ENCODE data around the gene TLL2. TPM values are rescaled to one million over a fixed set of nuclear protein-coding genes. Genes with fewer than 3 reads are reported as not detected.

The TLL2 gene
- total RNA-seq (2022): 0.14 TPM in 1 of 2 replicates, not detected in the other
- percentile 21 among the genes with signal in this experiment for Bru-seq, nascent RNA
- BruChase-seq, experiment 1, labeled RNA remaining after a 2-hour chase: percentile 26 among the genes with signal in this experiment
- BruChase-seq, experiment 2, labeled RNA remaining after a 6-hour chase: percentile 26 among the genes with signal in this experiment
- long read RNA-seq: 0 reads

DNA sequence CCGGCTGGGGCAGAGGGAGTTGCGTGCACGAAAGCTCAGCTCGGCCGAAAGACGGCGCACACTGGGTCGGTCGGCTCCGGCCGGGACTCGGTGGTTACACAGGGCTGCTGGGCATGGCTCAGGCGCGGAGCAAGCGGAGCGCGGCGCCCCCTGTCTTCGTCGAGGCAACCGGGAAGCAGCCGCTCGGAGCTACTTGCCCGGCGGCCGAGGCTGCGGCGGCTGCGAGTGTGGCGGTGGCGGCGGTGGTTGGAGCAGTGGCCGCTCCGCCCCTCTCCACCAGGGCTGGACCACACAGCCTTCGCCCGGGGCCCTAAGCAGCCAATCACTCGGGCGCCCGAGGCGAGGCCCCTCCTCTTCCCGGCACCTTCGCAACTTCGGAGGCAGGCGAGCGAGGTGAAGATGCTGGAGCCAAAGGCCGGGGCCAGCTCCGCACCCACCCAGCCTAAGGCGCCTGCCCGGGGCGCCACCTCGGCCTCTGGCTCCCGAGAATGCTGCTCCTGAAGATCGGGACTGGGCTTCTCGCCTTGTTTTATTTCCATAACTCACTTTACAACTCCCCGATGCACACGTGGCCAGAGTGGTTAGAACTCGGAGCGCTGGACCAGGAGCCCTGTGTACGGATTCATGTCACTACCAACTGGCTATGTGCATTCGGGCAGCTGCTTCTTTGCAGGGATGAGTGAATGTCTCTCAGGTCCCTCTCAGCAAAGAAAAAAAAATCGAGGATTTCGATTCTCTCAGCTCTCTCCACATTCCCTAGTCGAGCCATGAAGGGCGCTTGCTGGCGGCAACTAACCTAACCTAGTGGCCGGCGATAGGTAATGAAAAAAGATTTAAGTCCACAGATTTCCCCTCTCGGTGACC, at the start of gene TLL2:
Gene TLL2, minus strand, starts transcription at position 229 of the 864 bp plus-strand sequence. CDS start 241 bp downstream, outside the sequence.
- H3K4me3 Mint-ChIP-seq (ENCODE audit: unreplicated experiment): peak within 1 kb of the TSS; percentile 82
- H3K36me3 Mint-ChIP-seq (ENCODE audit: insufficient read depth, unreplicated experiment): peaks cover 25% of the 10 kb centered on the region
- Histone ChIP-seq H3K4me1 (peaks cover 3% of the 10 kb centered on the region; the same call in 1 of the 2 replicates), H3K9me3 (no peaks in the 10 kb centered on the region), H3K36me3 (ENCODE audit: control insufficient read depth, insufficient read depth, low read length) (no peaks in the 10 kb centered on the region), H3K27me3 (replicated peaks; ENCODE audit: control insufficient read depth, insufficient read depth, low read length) (no peaks in the 10 kb centered on the region; the same call in 1 of the 2 replicates), H3K4me3 (ENCODE audit: low read depth, low read length) (peak within 1 kb of the TSS; percentile 71)
- BruUV-seq (replicated peaks): no TSS peak
- no peak within 1 kb of the TSS for H3K27ac Mint-ChIP-seq (ENCODE audit: unreplicated experiment)
- H3K9me3 Mint-ChIP-seq (ENCODE audit: unreplicated experiment): no peaks in the 10 kb centered on the region
- no peaks in the 10 kb centered on the region for H3K4me1 Mint-ChIP-seq (ENCODE audit: low read depth, unreplicated experiment)
- DNase-seq: peak; percentile 94 to 96
- CTCF ChIA-PET: interaction anchor here (0.5 to 2.7 kb wide), 23 partner anchors 10 to 911 kb away, joined by 3 to 20 read pairs (median 4); partner anchors contain the start of gene TM9SF3
- peaks cover 4% of the 10 kb centered on the region for H3K27me3 Mint-ChIP-seq (ENCODE audit: insufficient read depth, unreplicated experiment)
- TF ChIP-seq, protein P1, sequence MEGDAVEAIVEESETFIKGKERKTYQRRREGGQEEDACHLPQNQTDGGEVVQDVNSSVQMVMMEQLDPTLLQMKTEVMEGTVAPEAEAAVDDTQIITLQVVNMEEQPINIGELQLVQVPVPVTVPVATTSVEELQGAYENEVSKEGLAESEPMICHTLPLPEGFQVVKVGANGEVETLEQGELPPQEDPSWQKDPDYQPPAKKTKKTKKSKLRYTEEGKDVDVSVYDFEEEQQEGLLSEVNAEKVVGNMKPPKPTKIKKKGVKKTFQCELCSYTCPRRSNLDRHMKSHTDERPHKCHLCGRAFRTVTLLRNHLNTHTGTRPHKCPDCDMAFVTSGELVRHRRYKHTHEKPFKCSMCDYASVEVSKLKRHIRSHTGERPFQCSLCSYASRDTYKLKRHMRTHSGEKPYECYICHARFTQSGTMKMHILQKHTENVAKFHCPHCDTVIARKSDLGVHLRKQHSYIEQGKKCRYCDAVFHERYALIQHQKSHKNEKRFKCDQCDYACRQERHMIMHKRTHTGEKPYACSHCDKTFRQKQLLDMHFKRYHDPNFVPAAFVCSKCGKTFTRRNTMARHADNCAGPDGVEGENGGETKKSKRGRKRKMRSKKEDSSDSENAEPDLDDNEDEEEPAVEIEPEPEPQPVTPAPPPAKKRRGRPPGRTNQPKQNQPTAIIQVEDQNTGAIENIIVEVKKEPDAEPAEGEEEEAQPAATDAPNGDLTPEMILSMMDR (IDR thresholded peaks at IDR 0.05; ENCODE audit: insufficient read depth in 1 of 2, low read depth in 1 of 2, low read length in 1 of 2, severe bottlenecking in 1 of 2, unreplicated experiment in 1 of 2): peak; percentile 41 to 58
- intact Hi-C loops (cut with micrococcal nuclease; ENCODE audit: unreplicated experiment): no loop called here
- POLR2A ChIA-PET: interaction anchor here (0.6 kb wide), 1 partner anchor 323 kb away, joined by 5 read pairs; no protein-coding TSS in a partner anchor

DNA sequence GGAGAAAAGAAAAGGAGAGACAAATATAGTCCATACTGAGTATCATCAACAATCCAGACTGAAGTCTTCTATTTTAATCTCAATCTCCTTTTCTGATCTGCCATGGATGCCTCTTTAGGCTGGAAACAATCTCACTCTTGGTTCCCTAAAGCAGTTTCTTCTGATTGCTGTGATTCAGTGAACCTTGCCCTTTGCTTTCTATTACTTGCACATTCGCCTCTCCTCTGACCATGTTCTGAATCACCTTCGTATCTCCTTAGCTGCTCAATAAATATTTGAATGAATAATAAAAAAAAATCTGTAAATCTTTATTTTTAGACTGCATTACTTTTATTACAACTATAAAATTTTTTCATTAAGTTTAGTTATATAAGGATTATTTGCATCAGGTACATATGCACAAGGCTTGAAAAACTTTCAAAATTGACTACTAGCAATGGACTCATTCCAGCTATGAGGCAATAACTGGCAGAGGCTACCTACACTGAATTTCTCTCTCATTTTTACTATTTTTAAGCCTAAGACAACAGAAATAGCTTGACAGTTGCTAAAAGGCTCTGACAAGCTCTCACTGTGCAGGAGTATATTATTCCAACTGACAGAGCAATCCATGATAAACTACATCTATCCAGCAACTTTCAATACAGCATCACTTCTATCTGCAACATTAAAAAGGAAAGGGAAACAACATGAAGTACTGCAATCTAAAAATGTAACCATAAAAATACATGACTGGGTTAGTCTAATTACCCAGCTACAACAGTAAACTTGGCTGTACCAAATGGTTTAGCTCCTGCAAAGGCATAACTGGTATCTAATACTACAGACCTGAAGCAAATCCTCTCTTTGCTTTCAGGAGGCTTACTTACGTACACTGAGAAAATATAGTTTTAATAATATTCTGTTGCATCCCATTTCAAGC, 47.5 kb upstream of the TLL2 start:
- Mint-ChIP-seq H3K4me1 (ENCODE audit: low read depth, unreplicated experiment) (no peaks in the 10 kb centered on the region), H3K36me3 (ENCODE audit: insufficient read depth, unreplicated experiment) (peaks cover 61% of the 10 kb centered on the region), H3K9me3 (ENCODE audit: unreplicated experiment) (no peaks in the 10 kb centered on the region), H3K4me3 (ENCODE audit: unreplicated experiment) (no peak overlapping the region), H3K27me3 (ENCODE audit: insufficient read depth, unreplicated experiment) (no peaks in the 10 kb centered on the region), H3K27ac (ENCODE audit: unreplicated experiment) (no peak overlapping the region)
- H3K9me3 ChIP-seq: no peaks in the 10 kb centered on the region
- intact Hi-C loops (cut with micrococcal nuclease; ENCODE audit: unreplicated experiment): no loop called here
- ChIA-PET CTCF (interaction anchor here (0.6 kb wide), 1 partner anchor 35 kb away, joined by 3 read pairs; no protein-coding TSS in a partner anchor), POLR2A (no interaction called here)
- no peak for DNase-seq
- H3K36me3 ChIP-seq (ENCODE audit: control insufficient read depth, insufficient read depth, low read length): no peaks in the 10 kb centered on the region; the same call in 1 of the 2 replicates
- no peak overlapping the region for H3K4me3 ChIP-seq (ENCODE audit: low read depth, low read length)
- H3K27me3 ChIP-seq (replicated peaks; ENCODE audit: control insufficient read depth, insufficient read depth, low read length): no peaks in the 10 kb centered on the region
- TF ChIP-seq, protein P1 (IDR thresholded peaks at IDR 0.05; ENCODE audit: insufficient read depth in 1 of 2, low read depth in 1 of 2, low read length in 1 of 2, severe bottlenecking in 1 of 2, unreplicated experiment in 1 of 2): no peak
- no TSS peak for BruUV-seq (replicated peaks)
- H3K4me1 ChIP-seq: no peaks in the 10 kb centered on the region
